Smooth muscle cell of trachea (primary cell): ENCODE measurements around the gene C22orf15. TPM values are rescaled to one million over a fixed set of nuclear protein-coding genes. Genes with fewer than 3 reads are reported as not detected.

Experiments used
- total RNA-seq: library from RNA; depleted of rRNA; stranded (reverse); fragments of >200 nt; gene quantifications from 2 replicates; pipeline ENCODE4 v1.2.1, GENCODE V29; 2014

C22orf15 gene, protein sequence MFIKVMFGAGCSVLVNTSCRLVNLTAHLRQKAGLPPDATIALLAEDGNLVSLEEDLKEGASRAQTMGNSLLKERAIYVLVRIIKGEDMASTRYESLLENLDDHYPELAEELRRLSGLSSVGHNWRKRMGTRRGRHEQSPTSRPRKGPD
- 1.6 and 3.1 TPM in 2 replicates for total RNA-seq

DNA sequence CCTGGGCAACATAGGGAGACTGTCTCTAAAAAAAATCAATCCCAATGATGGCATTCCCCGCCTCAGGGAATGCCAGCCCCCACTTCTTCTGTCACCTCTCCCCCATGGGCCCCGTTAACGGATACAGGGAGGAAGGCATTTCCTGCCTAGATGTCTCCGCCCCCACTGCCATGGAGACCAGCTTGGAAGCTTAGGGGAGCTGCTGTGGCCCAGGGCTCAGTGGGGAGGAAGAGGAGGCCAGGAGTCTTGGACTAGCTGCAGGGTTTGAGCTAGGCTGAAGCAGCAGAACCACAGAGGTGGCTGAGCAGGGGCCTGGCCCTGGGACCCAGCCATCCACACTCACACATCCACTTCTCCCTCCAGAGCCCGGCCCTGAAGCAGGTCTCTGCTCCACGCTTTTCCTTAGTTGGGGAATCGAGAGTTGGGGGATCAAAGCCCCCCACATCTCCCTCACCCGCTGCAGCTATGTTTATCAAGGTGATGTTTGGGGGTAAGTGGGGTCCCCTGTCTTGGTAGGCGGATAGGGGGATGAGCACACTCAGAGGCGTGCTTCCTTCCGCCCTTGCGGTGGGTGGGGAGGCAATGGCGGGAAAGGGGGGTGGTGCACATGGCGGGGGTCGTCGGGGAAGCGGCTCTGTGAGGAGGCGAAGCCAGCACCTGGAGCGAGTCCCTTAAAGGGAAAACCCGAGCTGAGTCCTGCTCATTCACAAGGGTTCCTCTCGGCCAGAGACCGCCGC is at the start of gene C22orf15:
TSS of gene C22orf15 (plus strand) at position 149 of the 737 bp plus-strand sequence. CDS start at position 466, 317 bp downstream.

DNA sequence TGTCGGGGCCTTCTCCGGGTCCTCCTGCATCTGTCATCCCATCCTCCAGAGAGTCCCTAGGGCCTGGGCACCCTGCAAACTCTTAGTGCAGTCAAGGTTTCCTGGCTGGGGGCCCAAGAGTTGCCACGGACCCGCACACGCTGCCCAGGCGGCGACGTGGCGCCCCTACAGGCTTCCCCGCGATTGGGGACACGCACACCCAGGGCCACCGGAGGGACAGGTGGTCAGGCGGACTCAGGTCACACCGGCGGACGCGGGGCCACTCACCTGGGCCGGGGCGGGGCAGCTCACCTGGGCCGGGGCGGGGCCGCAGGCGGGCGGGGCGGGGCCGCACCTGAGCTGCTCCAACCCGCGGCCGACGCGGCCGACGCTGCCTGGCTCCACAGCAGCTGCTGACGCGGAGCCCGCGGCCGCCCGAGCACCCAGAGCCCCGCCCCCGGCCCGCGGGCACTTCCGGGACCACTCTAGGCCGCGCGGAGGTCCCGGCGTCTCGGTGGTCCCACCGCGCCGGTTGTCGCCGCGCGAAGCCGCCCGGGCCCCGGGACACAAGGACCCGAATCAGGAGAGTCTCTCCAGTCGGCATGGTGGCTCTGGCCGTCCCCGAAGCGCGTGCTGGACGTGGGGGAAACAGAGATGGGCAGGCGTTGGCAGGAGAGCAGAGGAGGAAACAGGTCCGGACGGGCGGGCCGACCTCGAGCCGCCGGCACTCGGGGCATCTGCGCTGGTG is 11.9 kb upstream of the C22orf15 start, which contains the start of gene ZNF70:
TSS of gene ZNF70 (minus strand) at position 399 of the 727 bp plus-strand sequence. CDS start 5,972 bp downstream, outside the sequence.

DNA sequence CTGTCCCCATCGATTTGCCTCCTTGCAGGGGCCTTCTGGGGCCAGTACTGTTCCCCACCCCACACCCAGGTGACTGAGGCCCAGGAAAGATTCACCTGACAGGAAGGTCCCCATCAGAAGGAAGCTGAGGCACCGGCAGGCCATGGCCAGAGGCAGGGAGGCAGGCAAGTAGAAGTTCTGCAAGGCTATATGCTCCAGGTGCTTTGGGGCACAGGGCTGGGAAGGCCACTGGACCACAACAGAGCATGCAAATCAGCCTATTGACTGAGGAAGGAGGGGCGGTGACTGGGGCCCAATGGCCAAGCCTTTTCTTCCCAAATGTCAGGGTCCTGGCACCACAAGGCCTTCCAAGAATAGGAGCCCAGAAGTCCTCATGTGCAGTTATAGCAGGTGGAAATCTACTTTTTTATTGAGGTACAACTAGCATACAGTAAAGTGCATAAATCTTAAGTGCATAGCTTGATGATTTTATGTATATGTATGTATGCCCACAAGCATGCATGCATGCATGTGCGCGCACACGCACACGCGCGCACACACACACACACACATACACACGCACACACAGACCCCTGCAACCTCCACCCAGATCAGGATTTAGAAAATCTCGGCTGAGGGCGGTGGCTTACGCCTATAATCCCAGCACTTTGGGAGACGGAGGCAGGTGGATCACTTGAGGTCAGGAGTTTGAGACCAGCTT is 8.4 kb upstream of the C22orf15 start, which contains the start of gene VPREB3:
TSS of gene VPREB3 (minus strand) at position 206 of the 700 bp plus-strand sequence. CDS start at position 144, 62 bp downstream.

DNA sequence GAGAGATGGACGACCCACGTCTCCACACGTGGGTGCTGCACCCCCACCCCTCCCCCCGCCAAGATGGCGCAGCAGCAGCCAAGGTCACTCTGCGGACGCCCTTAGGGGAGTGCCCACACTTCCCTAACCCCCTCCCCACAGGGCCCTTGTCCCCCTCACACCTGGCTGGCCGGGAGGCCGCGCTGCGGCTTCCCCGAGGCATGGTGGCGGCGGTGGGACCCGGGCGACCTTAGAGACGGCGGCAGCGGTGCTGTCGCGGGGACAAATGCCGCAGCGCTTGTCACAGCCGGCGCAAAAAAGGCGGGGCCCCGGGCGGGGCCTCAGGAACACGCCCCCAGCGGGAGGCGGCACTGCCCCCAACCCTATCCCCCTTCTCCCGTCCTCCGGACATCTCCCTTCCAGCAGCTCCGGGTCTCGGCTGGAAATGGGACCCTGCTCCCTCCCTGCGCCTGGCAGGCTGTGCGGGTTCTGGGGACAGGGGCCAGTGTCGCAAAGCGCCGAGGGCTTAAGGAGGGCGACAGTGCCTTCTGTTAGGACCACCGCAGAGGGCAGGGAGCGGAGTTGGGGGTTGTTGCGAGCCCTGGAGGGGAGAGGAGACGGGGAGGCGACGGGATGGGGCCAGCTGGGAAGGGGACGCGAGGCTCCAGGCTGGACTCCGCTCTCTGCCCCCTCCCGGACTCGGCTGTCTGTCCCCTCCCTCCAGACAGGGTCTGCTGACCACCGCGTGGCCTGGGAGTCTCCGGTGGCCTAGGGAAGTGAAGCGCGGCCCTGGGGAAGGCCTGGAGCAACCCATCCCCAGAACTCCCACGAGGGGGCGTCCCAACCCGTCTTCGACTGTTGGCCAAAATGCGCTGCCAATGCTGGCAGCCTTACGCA is 5.1 kb downstream of the C22orf15 start, which contains the start of gene CHCHD10:
TSS of gene CHCHD10 (minus strand) at position 300 of the 876 bp plus-strand sequence. CDS start at position 202, 98 bp downstream.

DNA sequence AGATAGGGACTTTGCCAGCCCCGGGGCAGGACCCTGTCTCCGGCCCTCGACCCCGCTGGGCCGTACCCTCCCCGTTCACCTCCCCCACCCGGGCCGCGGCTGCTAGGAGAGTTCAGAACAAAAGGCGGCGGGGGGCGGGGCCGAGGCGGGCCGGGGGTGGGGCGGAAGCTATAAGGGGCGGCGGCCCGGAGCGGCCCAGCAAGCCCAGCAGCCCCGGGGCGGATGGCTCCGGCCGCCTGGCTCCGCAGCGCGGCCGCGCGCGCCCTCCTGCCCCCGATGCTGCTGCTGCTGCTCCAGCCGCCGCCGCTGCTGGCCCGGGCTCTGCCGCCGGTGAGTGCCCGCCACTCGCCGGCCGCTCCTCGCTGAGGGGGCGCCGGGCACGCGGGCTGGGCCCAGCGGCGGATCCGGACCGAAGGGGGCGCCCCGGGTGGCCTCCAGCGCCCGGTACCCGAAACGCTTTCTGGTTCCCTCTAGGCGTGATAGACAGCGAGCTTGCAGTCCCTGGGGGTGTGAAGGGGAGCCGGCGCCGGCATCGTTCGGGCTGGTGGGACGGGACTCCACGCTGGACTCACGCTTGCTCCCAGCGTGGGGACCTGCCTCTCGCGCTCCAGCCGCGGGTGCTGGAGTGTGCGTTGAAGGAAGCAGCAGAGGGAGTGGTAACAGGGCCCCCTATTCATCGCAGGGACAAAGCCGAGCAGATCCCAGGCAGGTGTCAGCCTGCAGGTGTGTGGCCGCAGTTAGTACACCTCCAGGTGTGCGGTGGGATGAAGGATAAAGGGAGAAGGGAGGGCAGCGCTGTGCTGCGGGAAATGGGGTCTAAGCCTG is 10.1 kb downstream of the C22orf15 start, which contains the start of gene MMP11:
TSS of gene MMP11 (plus strand) at position 201 of the 825 bp plus-strand sequence. CDS start at position 223, 22 bp downstream.

DNA sequence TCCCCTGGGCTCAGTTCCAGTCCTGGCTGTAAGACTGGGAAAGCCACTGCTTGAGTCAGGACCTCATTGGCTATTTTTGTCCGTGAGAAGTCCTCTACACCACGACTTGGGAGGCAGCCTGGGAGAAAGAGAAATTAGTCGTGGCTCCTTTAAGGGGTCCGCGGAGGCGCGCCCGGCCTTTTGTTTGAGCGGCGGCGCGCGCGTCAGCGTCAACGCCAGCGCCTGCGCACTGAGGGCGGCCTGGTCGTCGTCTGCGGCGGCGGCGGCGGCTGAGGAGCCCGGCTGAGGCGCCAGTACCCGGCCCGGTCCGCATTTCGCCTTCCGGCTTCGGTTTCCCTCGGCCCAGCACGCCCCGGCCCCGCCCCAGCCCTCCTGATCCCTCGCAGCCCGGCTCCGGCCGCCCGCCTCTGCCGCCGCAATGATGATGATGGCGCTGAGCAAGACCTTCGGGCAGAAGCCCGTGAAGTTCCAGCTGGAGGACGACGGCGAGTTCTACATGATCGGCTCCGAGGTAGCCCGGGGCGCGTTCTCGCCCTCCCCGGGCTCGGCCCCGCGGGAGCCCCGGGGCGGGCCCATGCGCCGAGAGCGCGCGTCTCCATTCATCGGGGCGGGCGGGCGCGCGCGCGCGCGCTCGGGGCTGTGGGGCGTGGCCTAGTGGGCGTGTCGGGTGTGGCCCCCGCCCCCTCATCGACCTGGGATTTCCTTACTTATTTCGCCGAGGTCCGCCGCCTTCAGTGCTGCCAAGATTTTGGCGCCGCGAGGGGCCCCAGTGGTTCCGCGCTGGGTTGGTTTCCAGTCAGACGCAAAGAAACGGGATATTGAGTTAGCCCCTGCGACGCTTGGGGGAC is 24.2 kb downstream of the C22orf15 start, which contains the start of gene SMARCB1:
TSS of gene SMARCB1 (plus strand) at position 215 of the 848 bp plus-strand sequence. CDS start at position 419, 204 bp downstream.

Other genes with a start within 250 kb of the C22orf15 start
- gene IGLL1, start 182.7 kb upstream of the C22orf15 start, total RNA-seq: not detected in 2 replicates
- gene DRICH1, start 130.7 kb upstream of the C22orf15 start, total RNA-seq: 0.33 TPM in 1 of 2 replicates, not detected in the other
- under 0.01 TPM in 1 of 2 replicates, not detected in the other for gene RGL4, start 72.0 kb upstream of the C22orf15 start, total RNA-seq
- gene ZNF70, start 11.9 kb upstream of the C22orf15 start, total RNA-seq: 3.2 and 4.3 TPM in 2 replicates
- gene VPREB3, start 8.6 kb upstream of the C22orf15 start, total RNA-seq: 0.50 TPM in 1 of 2 replicates, not detected in the other
- gene CHCHD10, start 5.0 kb downstream of the C22orf15 start, total RNA-seq: 0.58 and 2.5 TPM in 2 replicates
- gene MMP11, start 9.9 kb downstream of the C22orf15 start, total RNA-seq: 3.1 and 15.2 TPM in 2 replicates
- 35.2 and 36.7 TPM in 2 replicates for gene SMARCB1, start 24.0 kb downstream of the C22orf15 start, total RNA-seq
- gene DERL3, start 76.0 kb downstream of the C22orf15 start, total RNA-seq: 0.17 TPM in 1 of 2 replicates, not detected in the other
- 7.1 and 16.2 TPM in 2 replicates for gene SLC2A11, start 94.9 kb downstream of the C22orf15 start, total RNA-seq
- 247 and 330 TPM in 2 replicates for gene MIF, start 131.4 kb downstream of the C22orf15 start, total RNA-seq
- gene GSTT2B, start 198.2 kb downstream of the C22orf15 start, total RNA-seq: 6.3 and 8.1 TPM in 2 replicates
- 1.6 and 2.0 TPM in 2 replicates for gene DDTL, start 203.9 kb downstream of the C22orf15 start, total RNA-seq
- gene DDT, start 211.5 kb downstream of the C22orf15 start, total RNA-seq: 120 and 140 TPM in 2 replicates
- 0.99 and 2.0 TPM in 2 replicates for gene GSTT2, start 217.1 kb downstream of the C22orf15 start, total RNA-seq
- gene GSTT4, start 242.5 kb downstream of the C22orf15 start, total RNA-seq: not detected in 2 replicates
- gene CABIN1, start 248.3 kb downstream of the C22orf15 start, total RNA-seq: 54.4 and 63.5 TPM in 2 replicates